GM21447 (cell line): ENCODE data around the gene PLEK.
A peak's percentile ranks its signal among the peaks of the same experiment; 100 is the strongest.
"Not testable (repeated sequence)": the region's sequence is repeated elsewhere in the genome, so short reads cannot be mapped to it uniquely, and the experiment has no call there.

Source experiments
- ATAC-seq: cut with Tn5 transposase; IDR thresholded peaks from one replicate; pipeline ENCODE4 v1.9.1; 2021; ENCODE audit not compliant: unreplicated experiment

Gene PLEK

GRCh38 chr2:68352651-68353391 is 12.3 kb upstream of the PLEK start:
- ATAC-seq, result no peak

GRCh38 chr2:68356599-68357239 is 8.4 kb upstream of the PLEK start:
- ATAC-seq, result no peak

- peak; percentile 41 for ATAC-seq
Measured at GRCh38 chr2:68357605-68358337, 7.3 kb upstream of the PLEK start.

GRCh38 chr2:68359889-68360288 is 5.2 kb upstream of the PLEK start:
- no peak for ATAC-seq

- peak; percentile 28 for ATAC-seq
Measured at GRCh38 chr2:68362069-68362468, 3.0 kb upstream of the PLEK start.

- no peak for ATAC-seq
Measured at GRCh38 chr2:68362749-68363148, 2.3 kb upstream of the PLEK start.

- no peak for ATAC-seq
Measured at GRCh38 chr2:68363721-68364120, 1.4 kb upstream of the PLEK start.

GRCh38 chr2:68366083-68366560 is 1.0 kb downstream of the PLEK start:
- ATAC-seq, result peak; percentile 47

- ATAC-seq, result no peak
Measured at GRCh38 chr2:68367953-68368653, 3.0 kb downstream of the PLEK start.

GRCh38 chr2:68368654-68369336 is 3.7 kb downstream of the PLEK start:
- no peak for ATAC-seq

GRCh38 chr2:68369337-68369734 is 4.3 kb downstream of the PLEK start:
- no peak for ATAC-seq

GRCh38 chr2:68371138-68371537 is 6.1 kb downstream of the PLEK start:
- ATAC-seq, result no peak

- no peak for ATAC-seq
Measured at GRCh38 chr2:68371581-68371980, 6.5 kb downstream of the PLEK start.

GRCh38 chr2:68372485-68372884 is 7.4 kb downstream of the PLEK start:
- no peak for ATAC-seq

- ATAC-seq, result no peak
Measured at GRCh38 chr2:68374184-68374583, 9.1 kb downstream of the PLEK start.

GRCh38 chr2:68375582-68375981 is 10.5 kb downstream of the PLEK start:
- ATAC-seq, result no peak

GRCh38 chr2:68377137-68377780 is 12.2 kb downstream of the PLEK start:
- ATAC-seq, result no peak

- not testable (repeated sequence) for ATAC-seq
Measured at GRCh38 chr2:68378779-68379178, 13.7 kb downstream of the PLEK start.

GRCh38 chr2:68379184-68379708 is 14.2 kb downstream of the PLEK start:
- ATAC-seq, result peak; percentile 48

- ATAC-seq, result no peak
Measured at GRCh38 chr2:68383778-68384177, 18.7 kb downstream of the PLEK start.
